ENCODE results near the gene ZNF462.

Gene ZNF462

GRCh38 chr9:106862110-106862820, 701 bp upstream of the ZNF462 start:
- DNase-seq (ENCODE audit: low spot score), result peak; percentile 77

GRCh38 chr9:106864373-106865143, 1.6 kb downstream of the ZNF462 start:
- peak; percentile 53 for DNase-seq (ENCODE audit: low spot score)

- no peak for DNase-seq (ENCODE audit: low spot score)
Measured at GRCh38 chr9:106866243-106866642, 3.3 kb downstream of the ZNF462 start.

- DNase-seq (ENCODE audit: low spot score), result no peak
Measured at GRCh38 chr9:106867286-106867685, 4.3 kb downstream of the ZNF462 start.

- DNase-seq (ENCODE audit: low spot score), result no peak
Measured at GRCh38 chr9:106868087-106868486, 5.1 kb downstream of the ZNF462 start.

- DNase-seq (ENCODE audit: low spot score), result no peak
Measured at GRCh38 chr9:106868565-106868964, 5.6 kb downstream of the ZNF462 start.

- DNase-seq (ENCODE audit: low spot score), result no peak
Measured at GRCh38 chr9:106869028-106869427, 6.1 kb downstream of the ZNF462 start.

GRCh38 chr9:106869458-106869857, 6.5 kb downstream of the ZNF462 start:
- no peak for DNase-seq (ENCODE audit: low spot score)

- no peak for DNase-seq (ENCODE audit: low spot score)
Measured at GRCh38 chr9:106872641-106873040, 9.7 kb downstream of the ZNF462 start.

GRCh38 chr9:106874031-106874430, 11.1 kb downstream of the ZNF462 start:
- no peak for DNase-seq (ENCODE audit: low spot score)

GRCh38 chr9:106874652-106875051, 11.7 kb downstream of the ZNF462 start:
- no peak for DNase-seq (ENCODE audit: low spot score)

- DNase-seq (ENCODE audit: low spot score), result no peak
Measured at GRCh38 chr9:106875529-106875928, 12.6 kb downstream of the ZNF462 start.

- no peak for DNase-seq (ENCODE audit: low spot score)
Measured at GRCh38 chr9:106877345-106877744, 14.4 kb downstream of the ZNF462 start.

- no peak for DNase-seq (ENCODE audit: low spot score)
Measured at GRCh38 chr9:106878081-106878837, 15.3 kb downstream of the ZNF462 start.

GRCh38 chr9:106878934-106879333, 16.0 kb downstream of the ZNF462 start:
- DNase-seq (ENCODE audit: low spot score), result no peak

GRCh38 chr9:106879439-106879882, 16.5 kb downstream of the ZNF462 start:
- DNase-seq (ENCODE audit: low spot score), result no peak

GRCh38 chr9:106880081-106880480, 17.1 kb downstream of the ZNF462 start:
- DNase-seq (ENCODE audit: low spot score), result no peak

GRCh38 chr9:106880863-106881262, 17.9 kb downstream of the ZNF462 start:
- DNase-seq (ENCODE audit: low spot score), result no peak

- no peak for DNase-seq (ENCODE audit: low spot score)
Measured at GRCh38 chr9:106883030-106883429, 20.1 kb downstream of the ZNF462 start.

- no peak for DNase-seq (ENCODE audit: low spot score)
Measured at GRCh38 chr9:106883626-106884190, 20.7 kb downstream of the ZNF462 start.

GRCh38 chr9:106885451-106885850, 22.5 kb downstream of the ZNF462 start:
- no peak for DNase-seq (ENCODE audit: low spot score)
